ENCODE measurements around the gene SHH. TPM values are rescaled to one million over a fixed set of nuclear protein-coding genes. Genes with fewer than 3 reads are reported as not detected.
A peak's percentile ranks its signal among the peaks of the same experiment; 100 is the strongest.

SHH gene
- total RNA-seq, 4 donors from 2014 or later = 1.4 to 2.5 (median 2.1) TPM; not detected in 1

GRCh38 chr7:155808549-155809331 lies 3.5 kb downstream of the SHH start:
- peak in 1 of 6 experiments; percentile 9 for TF ChIP-seq CTCF (IDR thresholded peaks at IDR 0.05)
- TF ChIP-seq POLR2A (IDR thresholded peaks at IDR 0.05) = peak; percentile 37 to 74
- Histone ChIP-seq H3K27ac (peak overlapping the region in 3 of 4 donors; percentile 63 to 90 (median 82)), H3K4me1 (peaks cover 0 to 81% (median 17%) of the 10 kb centered on the region in 4 donors), H3K9me3 (no peaks in the 10 kb centered on the region), H3K27me3 (peaks cover 0 to 51% of the 10 kb centered on the region in 2 donors), H3K36me3 (no peaks in the 10 kb centered on the region), H3K4me3 (peak overlapping the region in 3 of 4 donors; percentile 21 to 59 (median 56))
- peak in 2 of 3 donors; percentile 68 to 77 for DNase-seq

GRCh38 chr7:155807789-155808548 lies 4.3 kb downstream of the SHH start:
- DNase-seq = peak in 2 of 3 donors; percentile 81 to 84
- TF ChIP-seq CTCF (IDR thresholded peaks at IDR 0.05) (no peak), POLR2A (IDR thresholded peaks at IDR 0.05) (no peak)
- no peaks in the 10 kb centered on the region for H3K9me3 ChIP-seq
- peak overlapping the region in 3 of 4 donors; percentile 21 to 59 (median 56) for H3K4me3 ChIP-seq
- peaks cover 0 to 88% (median 20%) of the 10 kb centered on the region in 4 donors for H3K4me1 ChIP-seq
- peak overlapping the region in 3 of 4 donors; percentile 63 to 90 (median 82) for H3K27ac ChIP-seq
- H3K27me3 ChIP-seq = peaks cover 0 to 47% of the 10 kb centered on the region in 2 donors
- H3K36me3 ChIP-seq = no peaks in the 10 kb centered on the region

GRCh38 chr7:155807065-155807671 lies 5.1 kb downstream of the SHH start:
- peaks cover 0 to 88% (median 21%) of the 10 kb centered on the region in 4 donors for H3K4me1 ChIP-seq
- no peaks in the 10 kb centered on the region for H3K9me3 ChIP-seq
- TF ChIP-seq CTCF (IDR thresholded peaks at IDR 0.05) (no peak), POLR2A (IDR thresholded peaks at IDR 0.05) (no peak)
- H3K27ac ChIP-seq = peak overlapping the region in 2 of 4 donors; percentile 68 to 82
- peaks cover 0 to 47% of the 10 kb centered on the region in 2 donors for H3K27me3 ChIP-seq
- no peaks in the 10 kb centered on the region for H3K36me3 ChIP-seq
- DNase-seq = peak in 1 of 3 donors; percentile 40
- no peak overlapping the region for H3K4me3 ChIP-seq

- H3K4me3 ChIP-seq = peak overlapping the region in 2 of 4 donors; percentile 35 to 42
These were observed 6.0 kb downstream of the SHH start for GRCh38 chr7:155806096-155806871.

More at GRCh38 chr7:155806096-155806871, 6.0 kb downstream of the SHH start:
- Histone ChIP-seq H3K36me3 (no peaks in the 10 kb centered on the region), H3K9me3 (no peaks in the 10 kb centered on the region), H3K27ac (no peak overlapping the region), H3K4me1 (peaks cover 0 to 79% (median 21%) of the 10 kb centered on the region in 4 donors), H3K27me3 (peaks cover 0 to 39% of the 10 kb centered on the region in 2 donors)
- TF ChIP-seq POLR2A (IDR thresholded peaks at IDR 0.05) (no peak), CTCF (IDR thresholded peaks at IDR 0.05) (no peak)
- peak in 1 of 3 donors; percentile 44 for DNase-seq
